NCI-H1930 (cell line): Measurements from ENCODE around the gene MSTO1.
"Not testable (repeated sequence)": the region's sequence is repeated elsewhere in the genome, so short reads cannot be mapped to it uniquely, and the experiment has no call there.

Experiments
- DNase-seq, 2 experiments: peaks; one replicate each; lab custom pipeline; 2025; lab: John Stamatoyannopoulos, UW

Gene MSTO1

DNA sequence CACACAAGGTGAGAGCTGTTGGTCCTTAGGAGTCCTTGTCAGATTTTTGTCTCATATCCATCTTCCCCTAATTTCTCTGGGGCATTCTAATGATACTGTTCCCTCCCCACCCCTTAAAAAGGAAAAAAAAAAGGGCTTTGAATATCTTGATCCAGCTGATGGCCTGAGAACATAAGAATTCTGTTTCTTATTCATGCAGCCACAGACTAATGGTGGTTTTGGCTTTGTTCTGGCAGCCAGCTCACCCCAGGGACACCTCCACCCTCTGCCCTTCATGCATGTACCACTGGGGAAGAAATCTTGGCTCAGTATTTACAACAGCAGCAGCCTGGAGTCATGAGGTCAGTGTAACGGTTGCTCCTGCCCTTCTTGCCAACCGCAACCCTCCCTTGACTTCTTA, 3.2 kb downstream of the MSTO1 start:
- DNase-seq, result not testable (repeated sequence)

DNA sequence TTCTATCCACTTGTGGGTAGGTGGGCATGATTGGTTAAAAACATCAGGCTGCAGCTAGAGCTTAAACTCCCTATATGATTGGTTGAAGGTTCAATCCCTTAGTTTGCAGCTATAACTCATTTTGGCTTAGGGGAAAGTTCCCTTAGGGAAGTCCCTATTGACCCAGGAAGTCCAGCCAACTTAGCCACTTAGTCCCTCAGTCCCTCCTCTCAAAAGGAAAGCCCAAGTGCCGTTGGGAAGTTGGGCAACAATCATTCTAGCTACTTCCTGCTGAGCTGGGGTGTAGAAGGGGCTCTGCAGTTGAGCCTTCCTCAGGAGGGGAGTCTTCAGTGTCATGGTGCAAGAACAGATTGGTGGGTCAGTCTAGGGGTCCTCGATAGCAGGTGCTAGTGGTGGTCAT, 12.2 kb downstream of the MSTO1 start:
- DNase-seq, result no peak

DNA sequence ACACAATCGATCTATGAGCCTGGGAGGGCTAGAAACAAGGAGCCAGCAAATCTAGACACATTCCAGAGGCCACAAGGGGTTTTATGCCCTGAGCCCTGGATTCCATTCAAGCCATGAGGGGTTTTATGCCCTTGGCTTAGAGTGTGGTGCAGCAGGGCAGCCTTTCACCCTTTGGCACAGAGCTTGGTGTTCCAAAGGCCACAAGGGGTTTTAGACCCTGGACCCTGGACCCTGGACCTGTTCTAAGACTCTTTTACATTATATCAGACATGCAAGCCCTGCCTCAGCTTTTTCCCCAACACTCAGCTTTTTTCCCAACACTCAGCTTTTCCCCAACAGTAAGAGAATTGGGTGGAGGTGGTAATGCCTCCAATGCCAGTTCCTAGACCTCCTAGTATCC, 13.3 kb downstream of the MSTO1 start:
- DNase-seq, result no peak

DNA sequence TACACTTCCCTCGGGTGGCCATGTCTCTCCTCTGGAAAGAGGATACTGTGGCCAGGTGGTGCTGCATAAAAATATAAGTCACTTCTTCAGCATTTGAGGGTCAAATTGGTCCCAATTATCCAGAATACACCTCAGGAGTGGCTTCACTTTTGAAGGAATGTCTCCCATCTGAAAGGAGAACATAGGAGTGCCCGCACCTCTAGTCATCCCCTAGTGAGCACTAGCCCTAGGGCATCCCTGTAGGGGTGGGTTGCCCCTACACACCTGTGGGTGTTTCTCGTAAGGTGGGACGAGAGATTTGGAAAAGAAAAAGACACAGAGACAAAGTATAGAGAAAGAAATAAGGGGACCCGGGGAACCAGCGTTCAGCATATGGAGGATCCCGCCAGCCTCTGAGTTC, 16.4 kb downstream of the MSTO1 start:
- DNase-seq, result not testable (repeated sequence)

DNA sequence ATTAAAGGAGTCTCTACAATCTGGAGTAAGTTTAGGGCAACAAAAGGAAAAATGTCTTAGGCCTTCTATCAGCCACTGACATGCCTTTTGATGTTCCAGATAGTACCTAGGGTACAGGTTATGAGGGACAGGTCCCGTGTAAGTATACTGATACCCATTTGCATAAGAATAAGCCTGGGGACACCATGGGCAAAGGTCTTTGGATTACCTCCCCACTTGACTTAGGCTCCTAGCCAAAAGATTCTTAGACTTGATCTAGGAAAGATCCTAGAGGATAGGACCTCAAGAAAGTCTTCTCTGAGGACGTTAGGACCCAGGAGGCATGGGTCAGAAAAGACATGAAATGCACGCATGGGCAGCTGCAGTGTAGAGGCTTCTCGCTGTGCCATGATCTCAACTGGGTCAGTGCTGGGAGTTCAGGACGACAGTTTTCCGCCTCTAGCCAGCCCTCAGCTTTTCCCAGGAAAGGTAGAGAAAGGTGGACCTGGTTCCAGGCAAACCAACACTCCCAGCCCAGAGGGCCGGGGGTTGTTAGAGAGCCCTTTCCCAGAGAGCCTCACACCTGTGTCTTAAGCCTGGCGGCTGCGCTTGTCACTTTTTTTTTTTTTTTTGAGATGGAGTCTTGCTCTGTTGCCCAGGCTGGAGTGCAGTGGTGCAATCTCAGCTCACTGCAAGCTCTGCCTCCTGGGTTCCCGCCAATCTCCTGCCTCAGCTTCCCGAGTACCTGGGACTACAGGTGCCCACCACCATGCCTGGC, 26.6 kb downstream of the MSTO1 start:
- no peak for DNase-seq

DNA sequence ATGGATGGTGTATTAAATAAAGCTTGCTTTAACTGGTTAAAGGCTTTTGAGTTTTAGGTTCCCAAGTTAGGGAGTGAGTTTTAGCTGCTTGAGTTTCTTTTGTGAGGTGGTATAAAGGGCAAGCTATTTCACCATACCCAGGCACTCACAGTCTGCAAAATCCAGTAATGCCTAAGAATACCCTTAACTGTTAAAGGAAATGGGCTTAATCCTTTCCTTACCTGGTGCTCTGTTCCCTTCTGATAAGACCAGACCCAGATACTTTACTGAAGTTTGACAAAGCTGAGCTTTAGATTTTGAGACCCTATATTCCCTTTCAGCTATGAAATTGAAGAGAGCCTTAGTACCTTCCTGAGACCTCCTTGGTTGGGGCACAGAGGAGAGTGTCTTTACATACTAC, 30.3 kb downstream of the MSTO1 start:
- no peak for DNase-seq

DNA sequence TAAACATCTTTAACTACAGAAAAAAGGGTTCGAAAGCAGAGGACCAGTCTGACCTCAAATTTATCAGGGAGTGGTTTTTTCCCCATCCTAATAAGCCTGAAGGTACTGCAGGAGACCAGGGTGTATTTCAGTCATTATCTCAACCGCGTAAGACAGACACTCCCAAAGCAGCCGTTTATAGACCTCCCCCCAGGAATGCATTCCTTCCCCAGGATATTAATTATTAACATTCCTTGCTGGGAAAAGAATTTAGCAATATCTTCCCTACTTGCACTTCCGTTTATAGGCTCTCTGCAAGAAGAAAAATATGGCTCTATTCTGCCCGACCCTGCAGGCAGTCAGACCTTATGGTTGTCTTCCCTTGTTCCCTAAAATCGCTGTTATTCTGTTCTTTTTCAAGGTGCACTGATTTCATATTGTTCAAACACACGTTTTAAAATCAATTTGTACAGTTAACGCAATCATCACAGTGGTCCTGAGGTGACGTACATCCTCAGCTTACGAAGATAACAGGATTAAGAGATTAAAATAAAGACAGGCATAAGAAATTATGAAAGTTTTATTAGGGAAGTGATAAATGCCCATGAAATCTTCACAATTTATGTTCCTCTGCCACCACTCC, 32.7 kb downstream of the MSTO1 start:
- DNase-seq, result not testable (repeated sequence)

DNA sequence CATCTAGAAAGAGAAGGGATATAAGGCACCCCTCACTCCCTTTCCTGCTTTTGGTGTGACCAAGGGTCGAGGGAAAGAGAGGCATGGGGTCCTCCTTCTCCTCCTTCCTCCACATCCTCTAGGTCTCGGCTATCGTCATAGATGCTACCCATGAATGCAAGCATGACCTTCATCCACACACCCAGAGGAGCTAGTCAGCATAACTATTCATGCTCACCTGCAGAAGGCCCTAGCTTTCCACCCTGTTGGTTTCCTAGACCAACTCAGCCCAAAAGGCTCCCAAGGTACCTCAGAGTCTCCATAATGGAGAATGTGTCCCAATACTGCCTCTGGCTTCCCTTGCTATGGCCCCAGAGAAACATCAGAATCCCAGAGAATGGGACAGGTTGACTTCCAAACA, 33.2 kb downstream of the MSTO1 start:
- no peak for DNase-seq

DNA sequence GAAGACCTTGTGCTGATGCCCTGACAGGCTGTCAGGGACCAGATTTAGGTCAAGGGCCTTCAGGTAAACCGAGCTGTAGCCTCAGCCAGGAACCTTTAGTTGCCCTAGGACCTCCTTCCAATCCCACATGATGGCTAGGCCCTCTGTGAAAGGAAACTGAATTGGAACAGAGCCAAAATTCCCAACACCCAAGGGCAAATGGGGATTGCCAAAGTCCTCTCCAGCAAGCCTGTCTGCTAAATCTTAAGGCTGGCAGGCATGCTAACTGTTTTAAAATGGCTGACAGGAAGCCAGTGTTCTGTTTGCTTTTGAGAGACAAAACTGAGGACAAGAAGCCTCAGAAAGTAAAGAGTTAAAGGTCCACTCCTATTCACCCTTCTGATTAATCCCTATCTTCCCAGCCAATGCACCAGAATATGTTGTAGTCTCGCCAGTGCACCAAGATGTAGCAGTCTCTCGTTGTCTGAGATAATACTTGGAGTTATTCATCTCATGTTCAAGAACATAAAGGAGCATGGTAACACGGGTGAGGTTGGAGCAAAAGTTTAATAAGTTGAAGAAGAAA, 35.1 kb downstream of the MSTO1 start:
- DNase-seq, result no peak

DNA sequence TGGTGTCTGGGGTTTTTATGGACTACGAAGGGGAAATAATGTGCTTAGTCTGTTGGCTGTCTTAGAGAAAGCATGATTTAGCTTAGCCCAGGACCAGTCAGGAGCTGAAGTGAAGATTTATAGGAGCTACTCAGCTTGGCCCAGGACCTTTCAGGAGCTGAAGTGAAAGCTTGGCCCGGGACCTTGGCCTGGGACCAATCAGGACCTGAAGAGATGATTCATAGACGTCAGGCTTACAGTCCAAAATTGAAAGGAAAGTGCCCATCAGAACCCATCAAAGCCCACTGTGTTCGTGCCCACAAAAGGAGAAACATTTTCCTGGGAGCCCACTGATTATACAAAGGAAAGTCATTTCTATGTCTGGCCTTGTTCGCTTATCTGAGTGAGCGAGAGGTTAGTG, 35.6 kb downstream of the MSTO1 start:
- DNase-seq, result no peak

DNA sequence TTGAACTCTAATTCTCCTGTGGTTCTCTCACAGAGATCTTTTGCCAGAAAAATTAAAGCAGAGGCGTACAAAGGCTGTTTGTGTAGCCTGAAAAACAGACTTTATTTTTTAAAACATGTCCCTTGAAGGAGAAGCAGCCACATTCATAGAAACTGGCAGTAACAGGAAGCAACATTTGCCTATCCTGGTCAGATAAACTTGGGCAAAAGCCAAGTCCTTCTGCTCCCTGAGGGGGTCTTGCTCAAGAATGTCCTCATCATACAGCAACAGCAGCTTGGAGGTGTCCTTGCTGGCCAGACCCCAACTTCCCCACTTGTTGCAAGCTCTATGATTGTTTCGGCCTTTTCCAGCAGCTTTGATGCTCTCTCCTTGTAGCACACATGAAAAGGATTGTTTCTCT, 36.3 kb downstream of the MSTO1 start:
- no peak for DNase-seq

DNA sequence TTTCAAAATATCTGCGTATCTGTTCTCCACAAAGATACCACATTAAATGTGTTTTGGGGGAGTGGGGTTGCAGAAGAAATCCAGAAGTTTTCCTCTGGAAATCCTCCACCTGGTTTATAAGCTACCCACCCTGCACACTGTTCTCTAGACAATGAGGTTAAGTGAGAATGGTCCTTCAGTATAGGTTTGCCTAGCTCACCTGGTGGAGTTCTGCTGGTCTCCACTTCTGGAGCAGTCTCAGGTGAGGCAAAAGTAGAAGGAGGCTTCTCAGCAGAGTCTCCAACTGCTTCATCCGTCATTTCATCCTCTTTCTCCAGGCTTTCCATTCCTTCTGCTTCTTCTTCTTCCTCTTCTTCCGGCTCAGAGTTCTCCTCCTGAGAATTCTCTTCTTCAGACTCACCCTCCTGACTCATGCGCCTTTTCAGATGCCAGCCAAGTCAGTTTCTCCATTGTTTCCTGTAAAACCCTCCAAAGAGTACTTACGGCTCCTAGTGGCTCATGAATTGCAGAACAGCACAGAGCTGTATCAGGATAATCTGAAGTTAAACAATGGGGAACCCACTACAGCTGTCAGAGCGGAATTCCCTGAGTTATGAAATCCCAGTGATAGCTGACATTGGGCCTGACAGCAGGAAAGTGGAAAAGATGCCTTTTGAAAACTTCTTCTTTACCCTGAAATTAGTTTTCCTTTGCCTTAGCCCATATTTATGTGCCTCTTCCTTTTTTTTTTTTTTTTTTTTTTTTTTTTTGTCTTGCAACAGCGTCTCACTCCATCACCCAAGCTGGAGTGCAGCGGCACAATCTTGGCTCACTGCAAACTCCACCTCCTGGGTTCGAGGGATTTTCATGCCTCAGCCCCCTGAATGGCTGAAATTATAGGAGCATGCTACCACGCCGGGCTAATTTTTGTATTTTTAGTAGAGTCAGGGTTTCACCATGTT, 38.5 kb downstream of the MSTO1 start:
- DNase-seq, result no peak

DNA sequence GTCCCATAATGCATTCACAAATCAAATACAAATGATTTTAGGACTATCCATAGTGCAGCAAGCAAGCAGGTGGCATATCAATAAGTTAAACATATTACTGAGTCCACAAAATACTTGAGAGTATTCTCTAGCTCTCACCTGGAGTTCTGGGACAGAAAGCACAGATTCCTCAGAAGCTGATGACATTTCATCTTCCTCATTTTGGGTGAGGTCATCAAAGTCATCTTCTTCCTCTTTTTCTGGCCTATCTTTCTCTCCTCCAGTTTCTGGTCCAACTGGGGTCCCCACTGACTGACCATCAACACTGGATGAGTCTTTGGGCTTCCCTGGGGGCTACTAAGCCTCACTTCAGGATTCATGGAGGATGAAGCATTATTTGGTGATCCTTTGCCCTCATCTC, 39.7 kb downstream of the MSTO1 start:
- DNase-seq, result no peak

DNA sequence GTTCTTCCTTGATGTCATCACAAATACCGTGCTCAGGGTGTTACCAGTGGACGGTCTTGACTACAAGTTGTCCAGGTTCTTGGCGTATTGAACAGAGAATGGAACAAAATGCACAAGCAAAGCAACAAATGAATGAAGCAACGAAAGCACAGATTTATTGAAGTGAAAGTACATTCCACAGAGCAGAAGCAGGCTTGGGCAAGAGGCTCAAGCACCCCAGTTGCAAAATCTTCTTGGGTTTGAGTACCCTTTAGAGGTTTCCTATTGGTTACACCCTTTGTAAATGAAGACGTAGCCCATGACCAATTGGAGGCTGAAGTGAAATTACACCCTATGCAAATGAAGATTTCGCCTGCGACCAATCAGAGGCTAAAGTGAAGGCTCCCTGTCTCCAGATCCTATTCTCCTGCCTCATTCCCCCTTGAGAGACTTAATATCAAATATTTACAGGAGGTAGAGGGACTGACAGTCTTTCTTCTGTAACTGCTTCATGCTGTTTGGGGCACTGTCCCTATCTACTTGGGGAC, 40.3 kb downstream of the MSTO1 start:
- DNase-seq, result no peak

DNA sequence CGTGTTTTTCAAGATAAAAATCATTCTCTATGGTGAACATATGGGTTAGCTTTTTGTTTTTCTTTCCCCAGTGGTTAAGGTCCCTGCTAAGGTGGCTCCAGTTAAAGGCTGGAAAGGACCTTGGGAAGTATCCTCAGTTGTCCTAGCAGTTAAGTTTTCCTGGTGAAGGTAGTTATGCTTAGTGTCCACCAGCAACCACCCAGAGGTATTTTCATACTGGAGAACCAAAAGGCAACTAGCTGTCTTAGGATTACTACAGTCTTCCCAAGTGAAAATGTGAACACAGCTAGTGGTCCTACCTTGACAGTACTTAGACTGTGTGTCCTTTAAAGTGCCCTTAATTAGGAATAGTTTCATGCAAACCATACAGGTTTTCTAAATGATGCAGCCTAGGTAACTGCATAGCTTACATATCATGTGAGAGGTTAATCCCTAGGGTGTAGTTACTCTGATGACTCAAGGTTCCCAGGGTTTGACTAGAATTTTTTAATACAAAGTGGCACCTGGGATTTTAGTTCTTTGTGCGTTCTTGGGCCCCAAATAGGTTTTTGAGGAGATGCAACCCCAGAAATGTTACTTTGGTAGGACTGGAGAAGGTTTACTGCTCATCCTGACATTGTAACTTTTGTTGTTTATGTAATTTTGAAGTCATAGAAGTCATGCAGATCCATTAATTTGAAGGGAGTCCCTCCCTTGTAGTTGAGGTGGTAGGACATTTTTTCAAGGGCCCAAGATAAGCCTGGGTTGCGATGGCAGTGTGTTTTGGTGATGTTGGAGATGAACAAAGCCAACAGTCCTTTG, 42.0 kb downstream of the MSTO1 start:
- no peak for DNase-seq

DNA sequence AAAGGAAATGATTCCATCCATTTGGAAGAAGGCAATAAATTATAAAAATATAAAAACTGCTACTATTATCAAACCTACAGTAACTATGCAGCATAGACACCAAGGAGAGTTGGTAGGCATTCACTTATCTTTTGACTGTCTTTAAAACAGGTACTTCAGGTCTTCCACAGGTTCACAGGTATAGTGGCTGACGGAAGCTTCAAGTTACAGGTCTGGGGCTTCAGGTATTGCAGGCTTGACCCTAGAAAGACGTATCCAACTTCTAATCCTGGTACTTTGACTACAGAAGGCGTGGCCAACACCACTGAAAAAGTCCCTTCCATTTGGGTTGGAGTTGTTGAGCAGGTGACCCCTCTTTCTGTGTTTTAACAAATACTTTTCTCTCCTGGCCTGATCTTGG, 42.9 kb downstream of the MSTO1 start:
- no peak for DNase-seq

DNA sequence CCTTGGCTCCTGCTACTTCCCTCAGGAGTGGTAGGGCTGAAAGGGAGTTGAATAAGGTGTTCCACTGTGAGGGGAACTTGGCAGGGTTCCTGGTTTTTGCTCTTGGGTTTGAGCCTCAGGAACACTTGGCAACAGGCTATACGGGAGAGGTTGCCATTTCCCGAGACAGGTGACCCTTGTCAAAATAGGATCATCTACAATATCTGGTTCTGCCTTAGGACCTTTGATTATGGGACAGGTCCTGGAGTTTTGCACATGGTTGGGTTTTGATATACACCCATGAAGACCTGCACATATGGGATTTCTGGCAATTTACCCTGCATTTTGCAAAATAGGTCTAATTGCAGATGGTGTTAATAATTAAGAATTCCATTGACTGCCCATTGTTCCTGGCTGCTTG, 47.4 kb downstream of the MSTO1 start:
- no peak for DNase-seq

DNA sequence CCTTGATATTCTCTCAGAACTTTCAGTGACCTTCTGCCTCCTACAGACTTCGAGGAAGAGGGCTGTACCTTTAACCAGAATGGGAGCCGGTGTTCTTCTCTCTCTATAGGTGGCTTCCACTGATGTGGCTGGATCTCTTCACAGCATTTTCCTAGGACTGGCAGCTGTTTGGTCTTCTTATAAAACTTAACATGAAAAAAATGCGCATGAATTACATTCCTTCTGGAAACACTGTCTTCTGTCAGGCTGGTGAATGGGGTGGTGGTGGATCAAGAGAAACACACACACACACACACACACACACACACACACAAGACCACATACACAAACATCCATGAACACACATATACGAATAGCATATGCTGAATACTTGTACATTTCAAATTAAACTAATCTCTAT, 51.2 kb downstream of the MSTO1 start:
- DNase-seq, result not testable (repeated sequence)
